Kidney epithelial cell (primary cell): ENCODE measurements around the gene HMG20B. TPM values are rescaled to one million over a fixed set of nuclear protein-coding genes. Genes with fewer than 3 reads are reported as not detected.
A peak's percentile ranks its signal among the peaks of the same experiment; 100 is the strongest.
"Not testable (repeated sequence)": the region's sequence is repeated elsewhere in the genome, so short reads cannot be mapped to it uniquely, and the experiment has no call there.

Source experiments
- DNase-seq: peaks from one replicate; pipeline ENCODE4 v3.0.0-alpha.2; 2010; ENCODE audit warnings: low read depth
- H3K27me3 ChIP-seq: 2 replicates; pipeline ENCODE4 v1.6.0; 2011; ENCODE audit warnings: low read length; ENCODE audit not compliant: control insufficient read depth, insufficient read depth
- H3K36me3 ChIP-seq: 2 replicates; pipeline ENCODE4 v1.5.1; 2011; ENCODE audit warnings: low read length; ENCODE audit not compliant: control insufficient read depth, insufficient read depth
- H3K4me3 ChIP-seq: 2 replicates; pipeline ENCODE4 v1.5.1; 2011; ENCODE audit warnings: low read depth, mild to moderate bottlenecking, control low read depth, low read length
- CTCF ChIP-seq: IDR thresholded peaks from 2 replicates; pipeline ENCODE4 v1.5.1; 2011; ENCODE audit warnings: mild to moderate bottlenecking, moderate library complexity, low read length, control low read depth, inconsistent platforms; ENCODE audit not compliant: insufficient read depth, poor library complexity, severe bottlenecking
- total RNA-seq: library from RNA; depleted of rRNA; stranded (reverse); fragments of >200 nt; gene quantifications from 2 replicates; pipeline ENCODE4 v1.2.3, GENCODE V29; 2015

HMG20B gene
- total RNA-seq, 1 donor from 2014 or later = 84.5 TPM

DNA sequence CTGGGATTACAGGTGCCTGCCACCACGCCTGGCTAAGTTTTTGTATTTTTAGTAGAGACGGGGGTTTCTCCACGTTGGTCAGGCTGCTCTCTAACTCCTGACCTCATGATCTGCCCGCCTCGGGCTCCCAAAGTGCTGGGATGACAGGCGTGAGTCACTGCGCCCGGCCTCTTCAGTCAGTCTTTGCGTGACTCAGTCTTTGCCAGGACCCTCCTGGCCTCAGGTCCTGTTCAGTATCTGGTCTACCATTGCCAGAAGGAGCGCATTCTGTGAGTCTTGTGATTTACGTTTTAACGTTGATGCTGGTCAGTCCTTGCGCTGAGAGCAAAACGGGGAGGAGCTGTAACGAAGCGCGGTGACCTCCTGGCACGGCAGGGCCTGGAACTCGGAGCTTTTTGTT lies 7.6 kb upstream of the HMG20B start:
- H3K27me3 ChIP-seq = no peaks in the 10 kb centered on the region
- DNase-seq = peak; percentile 41
- no peaks in the 10 kb centered on the region for H3K36me3 ChIP-seq
- no peak for TF ChIP-seq CTCF
- no peak overlapping the region for H3K4me3 ChIP-seq

DNA sequence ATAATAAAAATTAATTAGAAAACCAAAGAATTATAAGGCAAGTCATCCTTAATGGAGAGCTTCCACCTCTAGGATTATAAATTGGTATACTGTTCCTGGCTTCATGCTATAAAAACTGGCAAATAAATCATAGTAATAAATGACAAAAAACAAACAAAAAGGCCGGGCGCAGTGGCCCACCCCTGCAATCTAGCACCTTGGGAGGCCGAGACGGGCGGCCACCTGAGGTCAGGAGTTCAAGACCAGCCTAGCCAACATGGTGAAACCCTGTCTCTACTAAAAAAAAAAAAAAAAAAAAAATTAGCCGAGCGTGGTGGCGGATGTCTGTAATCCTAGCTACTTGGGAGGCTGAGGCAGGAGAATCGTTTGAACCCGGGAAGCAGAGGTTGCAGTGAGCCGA lies 2.7 kb upstream of the HMG20B start:
- H3K27me3 ChIP-seq = not testable (repeated sequence)

GRCh38 chr19:3570606-3571011 lies 2.1 kb upstream of the HMG20B start:
- Histone ChIP-seq H3K4me3 (no peak overlapping the region), H3K27me3 (no peaks in the 10 kb centered on the region), H3K36me3 (no peaks in the 10 kb centered on the region)
- no peak for DNase-seq
- no peak for TF ChIP-seq CTCF

More for the DNA sequence above, 2.7 kb upstream of the HMG20B start:
- DNase-seq, H3K4me3 ChIP-seq, H3K36me3 ChIP-seq: not testable (repeated sequence)

- Histone ChIP-seq H3K27me3 (no peaks in the 10 kb centered on the region), H3K4me3 (peak overlapping the region; percentile 41), H3K36me3 (no peaks in the 10 kb centered on the region)
- peak; percentile 98 for DNase-seq
- TF ChIP-seq CTCF = no peak
Measured at GRCh38 chr19:3572132-3572854, 451 bp upstream of the HMG20B start.

- DNase-seq = no peak
- Histone ChIP-seq H3K36me3 (no peaks in the 10 kb centered on the region), H3K4me3 (peak overlapping the region; percentile 77), H3K27me3 (no peaks in the 10 kb centered on the region)
- TF ChIP-seq CTCF = no peak
Measured at GRCh38 chr19:3573162-3573857, 566 bp downstream of the HMG20B start.

GRCh38 chr19:3573858-3574637 lies 1.3 kb downstream of the HMG20B start:
- no peak for TF ChIP-seq CTCF
- no peaks in the 10 kb centered on the region for H3K36me3 ChIP-seq
- peak; percentile 80 for DNase-seq
- H3K27me3 ChIP-seq = no peaks in the 10 kb centered on the region
- peak overlapping the region; percentile 77 for H3K4me3 ChIP-seq
